Activated CD4-positive, alpha-beta T cell treated with anti-CD3 and anti-CD28 coated beads, Interleukin-10, Interleukin-2, amounts not matched to agents 100 ng/mL and 50 ng/mL, durations not matched to agents 16 hours and 8 hours (primary cell): Measurements from ENCODE around the gene TRUB1.
A peak's percentile ranks its signal among the peaks of the same experiment; 100 is the strongest.
"Not testable (repeated sequence)": the region's sequence is repeated elsewhere in the genome, so short reads cannot be mapped to it uniquely, and the experiment has no call there.

Experiments
- DNase-seq: peaks from one replicate; pipeline ENCODE4 v3.0.0-alpha.2; 2020

Gene TRUB1

GRCh38 chr10:114925587-114926586 is 12.1 kb upstream of the TRUB1 start:
- peak; percentile 75 for DNase-seq

- no peak for DNase-seq
These were observed 9.2 kb upstream of the TRUB1 start for GRCh38 chr10:114928818-114929217.

DNA sequence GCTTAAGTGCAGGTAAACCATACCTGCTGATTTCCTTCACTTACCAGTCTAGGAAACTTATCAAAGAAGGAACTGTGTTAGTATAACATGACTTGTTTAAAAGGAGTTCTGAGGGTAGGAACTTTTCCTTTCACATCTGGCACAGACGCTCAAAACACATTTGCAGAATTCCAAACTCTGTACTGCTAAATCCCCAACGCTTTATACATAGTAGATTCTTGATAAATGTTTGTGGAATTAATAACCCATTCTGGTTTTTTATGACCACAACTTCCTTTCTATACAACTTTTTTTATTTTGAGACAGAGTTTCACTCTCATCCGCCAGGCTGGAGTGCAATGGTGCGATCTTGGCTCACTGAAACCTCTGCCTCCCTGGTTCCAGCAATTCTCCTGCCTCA is 7.7 kb upstream of the TRUB1 start:
- DNase-seq: no peak

- DNase-seq: no peak
These were observed 6.8 kb upstream of the TRUB1 start for GRCh38 chr10:114931072-114931679.

GRCh38 chr10:114932225-114932624 is 5.8 kb upstream of the TRUB1 start:
- no peak for DNase-seq

DNA sequence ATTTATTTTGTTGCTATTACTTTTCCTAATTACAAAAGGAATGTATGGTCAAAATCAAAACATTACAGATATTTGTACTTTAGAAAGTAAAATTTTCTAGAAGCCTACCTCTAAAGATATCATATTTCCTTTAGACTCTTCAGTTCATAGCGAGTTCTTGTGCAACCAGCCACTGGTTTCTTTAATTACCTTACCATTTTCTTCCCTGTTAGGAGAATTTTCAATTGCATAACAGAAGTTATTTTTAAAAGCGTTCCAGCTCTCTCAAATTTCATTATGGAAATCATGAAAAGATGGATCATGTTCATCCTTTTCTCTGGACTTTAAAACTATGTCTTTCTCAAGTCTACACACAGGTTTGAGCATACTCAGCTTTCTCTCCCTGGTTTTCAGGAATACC is 5.0 kb upstream of the TRUB1 start:
- no peak for DNase-seq

- peak; percentile 59 for DNase-seq
These were observed 4.4 kb upstream of the TRUB1 start for GRCh38 chr10:114933588-114933987.

- DNase-seq: not testable (repeated sequence)
These were observed 4.0 kb upstream of the TRUB1 start for GRCh38 chr10:114933995-114934394.

DNA sequence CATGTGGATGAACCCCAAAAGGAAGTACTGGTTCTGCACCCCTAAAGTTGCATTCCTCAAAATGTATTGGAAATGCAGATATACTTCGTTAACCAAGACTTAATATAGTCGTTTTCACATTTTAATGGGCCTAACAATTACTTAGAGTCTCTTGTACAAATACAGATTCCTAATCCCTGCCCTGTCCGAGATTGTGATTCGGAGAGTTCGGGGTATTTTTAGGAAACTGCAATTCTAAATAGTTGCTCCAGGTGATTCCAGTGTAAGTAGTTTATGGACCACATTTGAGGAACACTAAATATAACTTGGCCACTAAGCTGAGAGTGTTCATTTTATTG is 830 bp downstream of the TRUB1 start:
- DNase-seq: no peak

DNA sequence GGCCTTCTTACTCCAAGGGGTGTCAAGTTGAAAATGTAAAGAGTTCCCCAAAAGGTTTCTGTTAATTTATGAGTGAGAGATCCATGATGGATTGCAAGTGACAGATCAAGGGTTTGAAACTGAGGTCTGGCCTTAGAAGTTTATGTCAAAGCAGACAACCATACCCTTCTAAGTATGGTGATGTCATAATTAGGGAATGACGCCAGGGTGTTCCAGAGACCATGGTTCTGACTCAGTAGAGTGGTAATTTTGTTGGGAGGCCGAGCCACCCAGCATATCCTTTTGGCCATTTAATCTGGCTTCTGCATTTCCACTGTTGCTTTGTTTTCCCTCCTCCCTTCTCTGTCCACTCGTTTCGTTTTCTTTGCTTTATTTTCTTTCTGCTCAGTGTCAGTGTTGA is 2.7 kb downstream of the TRUB1 start:
- no peak for DNase-seq

DNA sequence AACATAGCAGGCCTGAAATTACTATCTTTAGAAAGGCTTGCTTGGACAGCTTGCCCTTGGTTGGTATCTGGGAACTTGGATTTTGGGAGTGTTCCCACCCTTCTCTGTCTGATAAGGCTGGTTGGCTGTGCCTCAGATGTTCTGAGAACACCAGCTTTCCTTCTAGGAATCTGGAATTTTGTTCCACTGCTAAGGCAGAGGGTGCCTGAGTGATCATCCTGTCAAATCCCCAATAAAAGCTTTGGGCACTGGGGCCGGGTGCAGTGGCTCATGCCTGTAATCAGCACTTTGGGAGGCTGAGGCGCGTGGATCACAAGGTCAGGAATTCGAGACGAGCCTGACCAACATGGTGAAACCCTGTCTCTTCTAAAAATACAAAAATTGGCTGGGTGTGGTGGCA is 5.0 kb downstream of the TRUB1 start:
- DNase-seq: no peak

GRCh38 chr10:114953047-114953446 is 15.1 kb downstream of the TRUB1 start:
- DNase-seq: peak; percentile 20

- no peak for DNase-seq
These were observed 18.0 kb downstream of the TRUB1 start for GRCh38 chr10:114955984-114956383.

DNA sequence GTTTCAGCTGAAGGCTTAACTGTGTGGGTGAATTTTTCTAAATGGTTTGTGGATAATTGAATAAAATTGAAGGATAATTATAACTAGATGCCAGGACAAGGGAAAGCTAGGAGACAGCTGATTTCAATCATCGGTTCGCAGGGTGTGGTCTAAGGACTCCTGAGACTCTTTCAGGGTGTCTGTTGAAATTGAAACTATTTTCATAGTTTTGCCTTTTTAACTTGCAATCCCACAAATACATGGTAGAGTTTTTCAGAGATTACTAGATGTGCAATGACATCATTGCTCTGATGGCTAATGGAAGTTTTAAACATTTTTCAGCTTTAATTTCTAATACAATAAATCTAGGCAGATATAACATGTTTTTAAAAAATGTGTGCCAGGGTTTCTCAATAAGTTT is 18.5 kb downstream of the TRUB1 start:
- peak; percentile 30 for DNase-seq

- DNase-seq: no peak
These were observed 19.1 kb downstream of the TRUB1 start for GRCh38 chr10:114957122-114957521.

GRCh38 chr10:114957673-114958072 is 19.7 kb downstream of the TRUB1 start:
- DNase-seq: peak; percentile 19

DNA sequence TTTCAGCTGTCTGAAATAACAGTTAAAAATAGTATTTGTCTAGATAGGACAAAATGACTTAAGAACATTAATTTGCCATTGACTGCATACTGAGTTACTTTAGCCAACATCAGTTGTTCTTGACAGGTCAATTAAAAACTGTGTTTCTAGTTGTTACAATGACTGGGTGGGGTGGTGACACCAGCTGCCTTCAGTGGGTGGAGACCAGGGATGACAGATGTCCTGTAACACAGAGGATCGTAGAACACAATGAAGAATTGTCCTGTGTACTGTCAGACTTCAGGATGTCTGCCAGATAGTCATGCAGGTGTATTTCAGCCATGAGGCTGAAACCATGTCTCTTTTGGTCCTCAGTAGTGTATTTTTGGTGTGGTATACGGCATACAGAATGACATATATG is 24.4 kb downstream of the TRUB1 start:
- DNase-seq: no peak

DNA sequence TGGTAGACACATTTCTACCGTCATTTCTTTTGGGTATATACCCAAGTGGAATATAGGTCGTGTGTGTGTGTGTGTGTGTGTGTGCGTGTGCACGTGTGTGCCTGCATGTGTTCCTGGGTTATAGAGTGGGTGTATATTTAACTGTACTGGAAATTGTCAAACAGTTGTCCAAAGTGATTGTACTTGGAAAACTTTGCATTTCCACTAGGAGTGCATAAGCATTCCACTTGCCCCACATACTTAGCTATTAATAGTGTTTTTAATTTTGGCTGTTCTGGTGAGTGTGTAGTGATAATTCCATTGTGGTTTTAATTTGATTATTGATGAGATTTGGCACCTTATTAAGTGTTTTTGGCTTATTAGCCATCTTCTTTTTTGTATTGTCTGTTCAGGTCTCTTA is 25.9 kb downstream of the TRUB1 start:
- no peak for DNase-seq

DNA sequence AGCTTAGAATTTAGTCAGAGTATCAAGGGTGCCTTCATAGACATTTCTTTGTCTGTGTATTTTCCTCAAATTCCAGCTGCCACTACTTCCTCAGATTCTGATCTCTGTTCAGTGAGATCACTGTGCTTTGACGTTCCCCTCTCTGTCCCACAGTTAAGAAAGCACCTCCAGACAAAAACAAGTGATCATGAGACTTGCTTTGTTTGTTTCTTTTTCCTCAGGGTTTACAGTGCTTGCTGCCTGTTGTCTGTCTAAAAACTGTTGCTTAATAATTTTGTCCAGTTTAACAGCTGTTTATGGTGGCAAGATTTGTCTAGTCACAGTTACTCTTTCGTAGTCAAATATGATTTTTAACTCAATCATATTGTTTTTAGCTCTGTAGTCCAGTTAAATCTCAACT is 29.1 kb downstream of the TRUB1 start:
- DNase-seq: no peak

- peak; percentile 24 for DNase-seq
These were observed 32.5 kb downstream of the TRUB1 start for GRCh38 chr10:114970515-114970914.

GRCh38 chr10:114973306-114973705 is 35.3 kb downstream of the TRUB1 start:
- DNase-seq: no peak

DNA sequence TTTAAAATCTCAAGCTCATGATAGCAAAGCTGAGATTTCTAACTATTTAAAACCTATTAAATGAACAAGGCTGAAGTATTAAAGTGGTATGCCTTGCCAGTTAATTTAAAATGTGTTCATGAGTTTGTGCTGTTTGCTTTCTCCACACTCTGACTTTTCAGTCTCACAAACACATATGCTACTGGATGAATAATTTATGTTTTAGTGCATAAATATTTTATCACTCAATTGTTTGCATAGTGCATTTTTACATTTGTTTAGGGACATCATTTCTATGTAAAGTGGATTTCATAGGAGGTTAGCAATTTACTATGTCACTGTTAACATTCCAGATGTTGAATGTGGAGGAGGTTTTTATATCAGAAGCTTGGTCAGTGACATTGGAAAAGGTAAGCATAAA is 36.0 kb downstream of the TRUB1 start:
- DNase-seq: no peak

GRCh38 chr10:114974625-114975024 is 36.6 kb downstream of the TRUB1 start:
- no peak for DNase-seq

GRCh38 chr10:114975091-114975490 is 37.1 kb downstream of the TRUB1 start:
- no peak for DNase-seq

DNA sequence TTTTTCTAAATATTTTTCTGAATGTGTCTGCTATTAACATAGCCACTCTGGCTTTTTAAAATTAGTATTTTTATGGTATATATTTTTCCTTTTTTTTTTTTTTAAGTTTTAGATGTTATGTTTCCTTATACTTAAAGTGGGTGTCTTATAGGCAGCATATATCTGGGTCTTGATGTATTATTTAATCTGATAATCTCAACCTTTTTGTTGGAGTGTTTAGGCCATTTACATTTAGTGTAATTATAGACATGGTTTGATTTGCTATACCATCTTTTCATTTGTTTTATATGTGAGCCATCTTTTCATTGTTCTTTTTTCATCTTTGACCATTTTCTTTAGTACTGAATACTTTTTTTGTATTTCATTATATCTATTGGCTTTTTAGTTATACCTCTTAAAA is 45.0 kb downstream of the TRUB1 start:
- DNase-seq: no peak
